ENCODE measurements around the gene TNFAIP8.

- TF ChIP-seq, protein P1, sequence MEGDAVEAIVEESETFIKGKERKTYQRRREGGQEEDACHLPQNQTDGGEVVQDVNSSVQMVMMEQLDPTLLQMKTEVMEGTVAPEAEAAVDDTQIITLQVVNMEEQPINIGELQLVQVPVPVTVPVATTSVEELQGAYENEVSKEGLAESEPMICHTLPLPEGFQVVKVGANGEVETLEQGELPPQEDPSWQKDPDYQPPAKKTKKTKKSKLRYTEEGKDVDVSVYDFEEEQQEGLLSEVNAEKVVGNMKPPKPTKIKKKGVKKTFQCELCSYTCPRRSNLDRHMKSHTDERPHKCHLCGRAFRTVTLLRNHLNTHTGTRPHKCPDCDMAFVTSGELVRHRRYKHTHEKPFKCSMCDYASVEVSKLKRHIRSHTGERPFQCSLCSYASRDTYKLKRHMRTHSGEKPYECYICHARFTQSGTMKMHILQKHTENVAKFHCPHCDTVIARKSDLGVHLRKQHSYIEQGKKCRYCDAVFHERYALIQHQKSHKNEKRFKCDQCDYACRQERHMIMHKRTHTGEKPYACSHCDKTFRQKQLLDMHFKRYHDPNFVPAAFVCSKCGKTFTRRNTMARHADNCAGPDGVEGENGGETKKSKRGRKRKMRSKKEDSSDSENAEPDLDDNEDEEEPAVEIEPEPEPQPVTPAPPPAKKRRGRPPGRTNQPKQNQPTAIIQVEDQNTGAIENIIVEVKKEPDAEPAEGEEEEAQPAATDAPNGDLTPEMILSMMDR (IDR thresholded peaks at IDR 0.05), result no peak
- no peak for TF ChIP-seq EZH2 (IDR thresholded peaks at IDR 0.05; ENCODE audit: borderline replicate concordance, insufficient read depth, low read depth, low read length, poor library complexity, severe bottlenecking)
Observed at GRCh38 chr5:119378075-119378700, 22.4 kb downstream of the TNFAIP8 start.
